GM12878 (cell line): ENCODE measurements around the gene SLC18A3. TPM values are rescaled to one million over a fixed set of nuclear protein-coding genes. Genes with fewer than 3 reads are reported as not detected.

ENCODE experiments used
- ATAC-seq: fragments of 200-7000 bp; cut with Tn5 transposase; 3 replicates; pipeline ENCODE4 v1.9.1; 2020; ENCODE audit warnings: mild to moderate bottlenecking, moderate library complexity
- BruUV-seq: library from RNA; stranded (reverse); fragments of 400-500 nt; replicated peaks from 2 replicates; lab custom pipeline; 2021; lab: Mats Ljungman, UMichigan
- CTCF ChIA-PET: fragments of 300-600 bp; sonication (Branson Sonifier 250); formaldehyde crosslinking; extraction: SDS; loops from one replicate; lab custom pipeline; 2021; ENCODE audit warnings: inconsistent platforms; lab: Yijun Ruan, JAX
- POLR2A ChIA-PET: fragments of 350-600 bp; formaldehyde crosslinking; extraction: SDS; loops from one replicate; lab custom pipeline; 2021; ENCODE audit warnings: inconsistent platforms; lab: Charles Lee
- RAD21 ChIA-PET: fragments of 300-600 bp; sonication (Branson Sonifier 250); formaldehyde crosslinking; loops from one replicate; lab custom pipeline; 2023; ENCODE audit warnings: antibody characterized with exemption; ENCODE audit not compliant: unreplicated experiment; lab: Charles Lee
- SMC1A ChIA-PET: fragments of 300-600 bp; sonication (Branson Sonifier 250); formaldehyde crosslinking; loops from one replicate; lab custom pipeline; 2023; ENCODE audit not compliant: unreplicated experiment, uncharacterized antibody; lab: Charles Lee
- DNase-seq: peaks from one replicate; pipeline ENCODE4 v3.0.0-alpha.2; 2011; ENCODE audit warnings: low read depth, low spot score
- FAIRE-seq: peaks from 3 replicates; lab custom pipeline; 2011; peaks lifted over from hg19 to GRCh38; lab: Jason Lieb, UNC
- H2AFZ ChIP-seq: 2 replicates; pipeline ENCODE4 v1.6.0; 2011; ENCODE audit warnings: low read depth, low read length, control low read depth; ENCODE audit not compliant: control insufficient read depth
- H3K27ac ChIP-seq: 2 replicates; pipeline ENCODE4 v1.5.1; 2011; ENCODE audit warnings: control low read depth; ENCODE audit not compliant: control insufficient read depth, insufficient read depth
- H3K27me3 ChIP-seq, 2 experiments: replicated peaks in 1 of 2; 2 replicates each; pipeline versions ENCODE4 v1.6.0 to v1.6.1; 2011; ENCODE audit warnings: low read length in 1 of 2; ENCODE audit not compliant: control insufficient read depth in 2 of 2, insufficient read depth in 2 of 2
- H3K36me3 ChIP-seq, 2 experiments: 2 replicates each; pipeline ENCODE4 v1.5.1; 2011; ENCODE audit warnings: low read length in 1 of 2; ENCODE audit not compliant: control insufficient read depth in 2 of 2, insufficient read depth in 2 of 2
- H3K4me1 ChIP-seq: 2 replicates; pipeline ENCODE4 v1.6.1; 2011; ENCODE audit warnings: mild to moderate bottlenecking, low read length, moderate library complexity, mixed read lengths; ENCODE audit not compliant: control insufficient read depth, insufficient read depth
- H3K4me2 ChIP-seq: 2 replicates; pipeline ENCODE4 v1.6.0; 2011; ENCODE audit warnings: control low read depth; ENCODE audit not compliant: control insufficient read depth, insufficient read depth
- H3K4me3 ChIP-seq: fragments of 200-600 bp; sonication (generic); 2 replicates; pipeline ENCODE4 v1.5.1; 2016
- H3K79me2 ChIP-seq: 2 replicates; pipeline ENCODE4 v1.6.0; 2011; ENCODE audit warnings: low read length; ENCODE audit not compliant: control insufficient read depth, insufficient read depth
- H3K9ac ChIP-seq: 2 replicates; pipeline ENCODE4 v1.8.0; 2011; ENCODE audit warnings: low read length, control low read depth, mixed read lengths; ENCODE audit not compliant: control insufficient read depth, insufficient read depth
- H3K9me3 ChIP-seq: replicated peaks from 3 replicates; pipeline ENCODE4 v1.5.1; 2011; ENCODE audit warnings: mild to moderate bottlenecking, low read length; ENCODE audit not compliant: control insufficient read depth, insufficient read depth
- H4K20me1 ChIP-seq: 2 replicates; pipeline ENCODE4 v1.6.0; 2011; ENCODE audit not compliant: control insufficient read depth, insufficient read depth
- ASH2L ChIP-seq: fragments of 300-600, 200-600 bp; sonication (generic); IDR thresholded peaks from 2 replicates; pipeline ENCODE4 v1.6.1; 2017; ENCODE audit warnings: low read depth, mild to moderate bottlenecking, borderline replicate concordance
- CREB1 ChIP-seq: IDR thresholded peaks from 2 replicates; pipeline ENCODE4 v1.6.1; 2012; ENCODE audit warnings: low read depth, mild to moderate bottlenecking, inconsistent platforms
- EED ChIP-seq: sonication (generic); IDR thresholded peaks from 2 replicates; pipeline ENCODE4 v1.6.1; 2016; ENCODE audit warnings: antibody characterized with exemption, low read depth
- IKZF1 ChIP-seq: fragments of 450-650 bp; conservative IDR thresholded peaks from 2 replicates; pipeline ENCODE4 v1.6.1; 2017; ENCODE audit warnings: antibody characterized with exemption, mild to moderate bottlenecking
- MTA3 ChIP-seq: IDR thresholded peaks from 2 replicates; pipeline ENCODE4 v1.6.1; 2012; ENCODE audit warnings: low read length, inconsistent platforms, borderline replicate concordance
- NR2C2 ChIP-seq: IDR thresholded peaks from 2 replicates; pipeline ENCODE4 v1.6.1; 2011; ENCODE audit warnings: borderline replicate concordance, low read depth; ENCODE audit not compliant: control insufficient read depth, insufficient read length
- POLR2A ChIP-seq: IDR thresholded peaks from 2 replicates; pipeline ENCODE4 v1.6.1; 2011; ENCODE audit warnings: low read depth, mild to moderate bottlenecking, low read length
- RBBP5 ChIP-seq: fragments of 200-600 bp; sonication (generic); conservative IDR thresholded peaks from 2 replicates; pipeline ENCODE4 v1.6.1; 2016
- RCOR1 ChIP-seq: conservative IDR thresholded peaks from 2 replicates; pipeline ENCODE4 v1.6.1; 2012; ENCODE audit warnings: low read depth, low read length, improper control_type of control experiment
- REST ChIP-seq: IDR thresholded peaks from 2 replicates; pipeline ENCODE4 v1.6.1; 2012; ENCODE audit warnings: mild to moderate bottlenecking, low read depth, low read length
- RFX5 ChIP-seq: IDR thresholded peaks from 2 replicates; pipeline ENCODE4 v1.6.1; 2011; ENCODE audit warnings: low read depth, low read length, improper control_type of control experiment
- STAT1 ChIP-seq: fragments of 450-650 bp; conservative IDR thresholded peaks from 2 replicates; pipeline ENCODE4 v1.6.1; 2014; ENCODE audit warnings: antibody characterized with exemption, mild to moderate bottlenecking
- WRNIP1 ChIP-seq: IDR thresholded peaks from 2 replicates; pipeline ENCODE4 v1.6.1; 2011; ENCODE audit warnings: low read depth, low read length, improper control_type of control experiment, borderline replicate concordance
- WGBS: methylation state at CpG from one replicate; pipeline ENCODE4 v1.1.6; 2016; ENCODE audit warnings: low lambda C conversion rate; ENCODE audit not compliant: insufficient replicate concordance, insufficient coverage; ENCODE audit errors: missing lambda C conversion rate; 5-methylcytosine and 5-hydroxymethylcytosine counted together
- in situ Hi-C: fragments of 300-500 bp; cut with MboI; formaldehyde crosslinking; loops from 9 replicates; pipeline ENCODE4 v1.14.3; 2018; ENCODE audit warnings: mixed read lengths
- intact Hi-C: fragments of 100-400 bp; cut with micrococcal nuclease; formaldehyde crosslinking; loops from one replicate; pipeline ENCODE4 v1.14.2; 2022; ENCODE audit not compliant: unreplicated experiment
- polyA plus RNA-seq, 11 experiments: library from polyadenylated mRNA; depleted of rRNA in 4 of 11; unstranded in 6 of 11; stranded (reverse) in 5 of 11; fragments of >200 nt; fragmentation: Nextera tagmentation in 4 of 11; fragmentation: Illumina TruSeq in 1 of 11; extraction: Ambion mirVana in 4 of 11; extraction: Trizol in 1 of 11; gene quantifications; 1 replicate in 1 of 11; 2 replicates in 10 of 11; pipeline versions ENCODE4 v1.2.1 to v1.2.3, GENCODE V29; 2011 to 2016; ENCODE audit warnings: inconsistent platforms in 2 of 11, missing spikeins in 2 of 11, low read depth in 1 of 11
- total RNA-seq, 4 experiments: library from RNA; depleted of rRNA in 3 of 4; stranded (reverse); fragments of >200 nt in 3 of 4; fragmentation: Illumina TruSeq in 1 of 4; extraction: Trizol in 1 of 4; gene quantifications; 2 replicates each; pipeline versions ENCODE4 v1.2.1 to v1.2.3, GENCODE V29; 2013 to 2021

Gene SLC18A3
- total and polyA plus RNA-seq, 10 of the 15 experiments (the other 5 are each of a cell fraction or from before 2014, with no cell fraction given) = not detected

GRCh38 chr10:49596836-49597235 lies 13.3 kb upstream of the SLC18A3 start:
- BruUV-seq = no TSS peak
- DNase-seq (no peak), FAIRE-seq (no peak), ATAC-seq (no peak)
- no peaks in the 10 kb centered on the region for H4K20me1 ChIP-seq
- no peak overlapping the region for H3K27ac ChIP-seq
- no peaks in the 10 kb centered on the region for H3K36me3 ChIP-seq
- H2AFZ ChIP-seq = no peak overlapping the region
- SMC1A ChIA-PET = no interaction called here
- intact Hi-C loops (no loop called here), in situ Hi-C loops (loop anchor here (5.0 to 10.0 kb wide), 2 partner anchors 328 to 620 kb away; no protein-coding TSS in a partner anchor)
- H3K27me3 ChIP-seq = no peaks in the 10 kb centered on the region; a peak in 1 of 4 replicates
- H3K4me1 ChIP-seq = no peaks in the 10 kb centered on the region
- H3K9me3 ChIP-seq = no peaks in the 10 kb centered on the region
- no peak overlapping the region for H3K9ac ChIP-seq
- WGBS = 0% methylated on average over 3 of the region's 3 CpGs
- TF ChIP-seq POLR2A = no peak
- no peak for TF ChIP-seq RBBP5
- TF ChIP-seq NR2C2 = no peak
- TF ChIP-seq EED = no peak
- TF ChIP-seq STAT1 = no peak
- TF ChIP-seq CREB1 = no peak
- no peak for TF ChIP-seq IKZF1
- no peak for TF ChIP-seq WRNIP1
- POLR2A ChIA-PET = no interaction called here
- H3K79me2 ChIP-seq = no peaks in the 10 kb centered on the region
- H3K4me3 ChIP-seq = no peak overlapping the region
- RAD21 ChIA-PET = interaction anchor here (1.1 kb wide), 1 partner anchor 58 kb away, joined by 3 read pairs; the partner anchor contains the start of gene ERCC6
- no peak overlapping the region for H3K4me2 ChIP-seq
- CTCF ChIA-PET = interaction anchor here (0.6 to 1.3 kb wide), 2 partner anchors 211 to 684 kb away, joined by 3 to 4 read pairs; no protein-coding TSS in a partner anchor

GRCh38 chr10:49597426-49598163 lies 12.5 kb upstream of the SLC18A3 start:
- BruUV-seq = no TSS peak
- ChIA-PET CTCF (no interaction called here), RAD21 (no interaction called here), POLR2A (no interaction called here), SMC1A (no interaction called here)
- WGBS = 28% methylated on average over 9 of the region's 11 CpGs
- no peak for TF ChIP-seq ASH2L
- no peak for TF ChIP-seq MTA3
- no peak for TF ChIP-seq RCOR1
- no peak for TF ChIP-seq RFX5
- TF ChIP-seq REST = no peak
- H3K4me1 ChIP-seq = no peaks in the 10 kb centered on the region
- no peak overlapping the region for H3K4me3 ChIP-seq
- intact Hi-C loops (no loop called here), in situ Hi-C loops (loop anchor here (5.0 to 10.0 kb wide), 2 partner anchors 327 to 620 kb away; no protein-coding TSS in a partner anchor)
- FAIRE-seq (no peak), ATAC-seq (no peak), DNase-seq (no peak)
- H3K27ac ChIP-seq = no peak overlapping the region
- no peaks in the 10 kb centered on the region for H3K36me3 ChIP-seq
- no peaks in the 10 kb centered on the region for H3K9me3 ChIP-seq
- H2AFZ ChIP-seq = no peak overlapping the region
- no peaks in the 10 kb centered on the region for H3K79me2 ChIP-seq
- no peak overlapping the region for H3K4me2 ChIP-seq
- no peak overlapping the region for H3K9ac ChIP-seq
- H3K27me3 ChIP-seq = no peaks in the 10 kb centered on the region; a peak in 1 of 4 replicates
- no peaks in the 10 kb centered on the region for H4K20me1 ChIP-seq
